Pancreas (tissue), 10 donors: Measurements from ENCODE around the gene CPSF6. TPM values are rescaled to one million over a fixed set of nuclear protein-coding genes. Genes with fewer than 3 reads are reported as not detected.
"Not testable (repeated sequence)": the region's sequence is repeated elsewhere in the genome, so short reads cannot be mapped to it uniquely, and the experiment has no call there.

Experiments used
- ATAC-seq, 4 donors: fragments of 200-7000 bp; cut with Tn5 transposase; one replicate each; pipeline versions ENCODE4 v1.8.0 to v1.9.1; 2020; ENCODE audit warnings: mild to moderate bottlenecking in 4 of 4, moderate library complexity in 4 of 4
- DNase-seq, 6 donors: peaks; one replicate each; pipeline ENCODE4 v3.0.0-alpha.2; 2020
- FAIRE-seq: peaks from 2 replicates; lab custom pipeline; 2012; peaks lifted over from hg19 to GRCh38; lab: Jason Lieb, UNC
- H3K27ac ChIP-seq, 4 donors: fragments of 200-600 bp; sonication (generic); 1 replicate in 3 of 4; 2 replicates in 1 of 4; pipeline versions ENCODE4 v1.5.0 to v1.8.0; 2020
- H3K27me3 ChIP-seq, 4 donors: fragments of 200-600 bp; one replicate each; pipeline ENCODE4 v1.8.0; 2021
- H3K36me3 ChIP-seq, 3 donors: fragments of 200-600 bp; sonication (generic) in 1 of 3; one replicate each; pipeline versions ENCODE4 v1.5.0 to v1.8.0; 2020 to 2021
- H3K4me1 ChIP-seq, 3 donors: fragments of 200-600 bp; one replicate each; pipeline ENCODE4 v1.8.0; 2021
- H3K4me3 ChIP-seq, 4 donors: fragments of 200-600 bp; sonication (generic) in 2 of 4; one replicate each; pipeline versions ENCODE4 v1.5.0 to v1.8.0; 2020 to 2021
- H3K9me3 ChIP-seq, 4 donors: fragments of 200-600 bp; one replicate each; pipeline ENCODE4 v1.8.0; 2021
- WGBS, 2 donors: extraction: QIAGEN DNeasy Blood & Tissue Kit; methylation state at CpG; one replicate each; pipeline ENCODE4 v1.1.7; 2013; 5-methylcytosine and 5-hydroxymethylcytosine counted together
- intact Hi-C, 3 donors: fragments of 100-400 bp; cut with DNase I; formaldehyde crosslinking; loops; one replicate each; pipeline versions ENCODE4 v1.11.1 to v1.14.2; 2022
- polyA plus RNA-seq, 2 donors: library from polyadenylated mRNA; stranded (reverse); fragments of 200-250 nt; gene quantifications; one replicate each; pipeline ENCODE4 v1.2.3, GENCODE V29; 2013
- total RNA-seq, 6 donors: library from RNA; stranded (reverse); fragmentation: NEBNext Ultra II Directional in 4 of 6; extraction: Animal tissue kit (Norgen Biotek cat#: 25700) in 4 of 6; gene quantifications; one replicate each; pipeline versions ENCODE4 v1.2.1 to v1.2.4, GENCODE V29; 2021 to 2023
- TF ChIP-seq, protein P1 (sequence below), 4 donors: fragments of 200-600 bp; sonication (generic) in 3 of 4; IDR thresholded peaks; one replicate each; pipeline versions ENCODE4 v1.5.0 to v1.8.0; 2021; ENCODE audit warnings: antibody characterized with exemption in 4 of 4
- donor health status: healthy with polysubstance abuse.
- donor health status: DM: no; HTN: no; CAD: no; lungs with moderate emphysema.
- donor health status: DM: no; HTN: no; CAD: no.
- donor health status: control.
- donor health status: control.
- donor health status: Bipolar disorder and iron deficiency.
- donor health status: DM: yes; HTN: yes; CAD: no.
- donor health status: DM: no; HTN: no; CAD: no.
- donor health status: DM: no; HTN: no; CAD: no.
- donor health status: DM: yes; HTN: yes; CAD: no.

The CPSF6 gene
- total and polyA plus RNA-seq, 8 donors = 14.1 to 34.2 (median 25.1) TPM

DNA sequence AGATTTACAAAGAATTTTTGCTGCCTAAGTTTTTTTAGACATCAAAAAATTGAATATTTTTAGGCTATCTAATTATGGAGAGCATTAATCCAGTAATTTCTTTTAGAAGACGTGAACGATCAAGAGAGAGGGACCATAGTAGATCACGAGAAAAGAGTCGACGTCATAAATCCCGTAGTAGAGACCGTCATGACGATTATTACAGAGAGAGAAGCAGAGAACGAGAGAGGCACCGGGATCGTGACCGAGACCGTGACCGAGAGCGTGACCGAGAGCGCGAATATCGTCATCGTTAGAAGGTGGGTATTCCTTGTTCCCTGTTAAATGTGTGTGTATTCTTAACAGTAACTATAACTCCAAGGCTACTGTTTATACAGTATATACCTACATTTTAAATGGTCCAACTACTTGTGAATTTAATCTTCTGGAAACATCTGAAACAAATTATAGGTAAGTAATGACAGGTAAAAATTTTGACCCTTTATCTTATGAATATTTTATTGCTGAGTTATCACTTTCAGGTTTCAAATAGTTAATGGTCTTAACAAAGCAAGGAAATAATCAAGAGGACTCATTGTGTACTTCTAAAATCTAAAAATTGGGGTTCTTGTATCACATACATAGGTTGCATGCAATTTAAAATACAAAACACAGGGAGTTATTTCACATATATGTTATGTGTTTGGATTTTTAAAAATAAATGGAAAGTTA, 23.1 kb downstream of the CPSF6 start:
- FAIRE-seq = no peak
- 97 to 99% methylated on average over 20 of the region's 20 CpGs for WGBS, 2 donors
- H3K36me3 ChIP-seq = peaks cover 0 to 60% (median 13%) of the 10 kb centered on the region in 3 donors

DNA sequence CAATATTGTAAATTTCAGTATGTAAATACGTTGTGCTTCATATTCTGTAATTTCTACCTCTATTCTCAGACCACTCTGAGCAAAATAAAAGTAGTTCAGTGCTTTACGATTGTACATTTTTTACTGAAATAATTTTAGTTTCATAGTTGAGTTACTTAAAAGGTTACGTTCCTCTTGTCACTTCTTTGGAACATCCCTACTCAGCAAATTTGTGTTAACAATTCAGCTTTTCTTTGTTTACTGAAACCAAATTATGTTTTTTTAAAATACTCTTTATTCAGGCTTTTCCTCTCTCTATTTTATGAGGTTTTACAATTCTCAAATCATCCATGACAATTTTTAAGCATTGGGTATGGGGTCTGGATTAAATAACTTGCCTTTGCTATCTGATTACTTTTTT, 25.8 kb downstream of the CPSF6 start:
- no peaks in the 10 kb centered on the region for H3K9me3 ChIP-seq
- intact Hi-C loops = no loop called here
- ATAC-seq (no peak), FAIRE-seq (no peak), DNase-seq (no peak)
- WGBS, 2 donors = 94 to 95% methylated on average over 3 of the region's 3 CpGs
- H3K4me3 ChIP-seq = no peak overlapping the region
- TF ChIP-seq, protein P1, sequence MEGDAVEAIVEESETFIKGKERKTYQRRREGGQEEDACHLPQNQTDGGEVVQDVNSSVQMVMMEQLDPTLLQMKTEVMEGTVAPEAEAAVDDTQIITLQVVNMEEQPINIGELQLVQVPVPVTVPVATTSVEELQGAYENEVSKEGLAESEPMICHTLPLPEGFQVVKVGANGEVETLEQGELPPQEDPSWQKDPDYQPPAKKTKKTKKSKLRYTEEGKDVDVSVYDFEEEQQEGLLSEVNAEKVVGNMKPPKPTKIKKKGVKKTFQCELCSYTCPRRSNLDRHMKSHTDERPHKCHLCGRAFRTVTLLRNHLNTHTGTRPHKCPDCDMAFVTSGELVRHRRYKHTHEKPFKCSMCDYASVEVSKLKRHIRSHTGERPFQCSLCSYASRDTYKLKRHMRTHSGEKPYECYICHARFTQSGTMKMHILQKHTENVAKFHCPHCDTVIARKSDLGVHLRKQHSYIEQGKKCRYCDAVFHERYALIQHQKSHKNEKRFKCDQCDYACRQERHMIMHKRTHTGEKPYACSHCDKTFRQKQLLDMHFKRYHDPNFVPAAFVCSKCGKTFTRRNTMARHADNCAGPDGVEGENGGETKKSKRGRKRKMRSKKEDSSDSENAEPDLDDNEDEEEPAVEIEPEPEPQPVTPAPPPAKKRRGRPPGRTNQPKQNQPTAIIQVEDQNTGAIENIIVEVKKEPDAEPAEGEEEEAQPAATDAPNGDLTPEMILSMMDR (IDR thresholded peaks at IDR 0.05) = no peak
- H3K27ac ChIP-seq = no peak overlapping the region
- H3K27me3 ChIP-seq = no peaks in the 10 kb centered on the region
- no peaks in the 10 kb centered on the region for H3K4me1 ChIP-seq
- H3K36me3 ChIP-seq = peaks cover 0 to 34% (median 0%) of the 10 kb centered on the region in 3 donors

More for the DNA sequence above, 23.1 kb downstream of the CPSF6 start:
- no peak for DNase-seq
- ATAC-seq = no peak
- no peak overlapping the region for H3K27ac ChIP-seq
- no peak overlapping the region for H3K4me3 ChIP-seq
- TF ChIP-seq, protein P1 (IDR thresholded peaks at IDR 0.05) = no peak
- intact Hi-C loops = no loop called here
- no peaks in the 10 kb centered on the region for H3K27me3 ChIP-seq
- no peaks in the 10 kb centered on the region for H3K9me3 ChIP-seq
- no peaks in the 10 kb centered on the region for H3K4me1 ChIP-seq

DNA sequence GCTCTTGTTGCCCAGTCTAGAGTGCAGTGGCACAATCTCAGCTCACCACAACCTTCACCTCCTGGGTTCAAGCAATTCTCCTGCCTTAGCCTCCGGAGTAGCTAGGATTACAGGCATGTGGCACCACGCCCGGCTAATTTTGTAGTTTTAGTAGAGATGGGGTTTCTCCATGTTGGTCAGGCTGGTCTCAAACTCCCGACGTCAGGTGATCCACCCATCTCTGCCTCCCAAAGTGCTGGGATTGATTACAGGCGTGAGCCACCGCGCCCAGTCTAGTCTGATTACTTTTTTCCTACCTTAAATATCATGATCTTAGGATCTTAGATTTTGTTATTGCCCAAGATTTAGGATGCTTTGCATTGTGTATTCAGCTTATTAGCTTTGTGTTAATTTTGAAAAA, 26.3 kb downstream of the CPSF6 start:
- peaks cover 0 to 30% (median 0%) of the 10 kb centered on the region in 3 donors for H3K36me3 ChIP-seq
- intact Hi-C loops, H3K27me3 ChIP-seq, H3K4me1 ChIP-seq, H3K27ac ChIP-seq, FAIRE-seq, ATAC-seq, H3K4me3 ChIP-seq, H3K9me3 ChIP-seq, DNase-seq: not testable (repeated sequence)
- WGBS, 2 donors = 89 to 92% methylated on average over 8 of the region's 8 CpGs

DNA sequence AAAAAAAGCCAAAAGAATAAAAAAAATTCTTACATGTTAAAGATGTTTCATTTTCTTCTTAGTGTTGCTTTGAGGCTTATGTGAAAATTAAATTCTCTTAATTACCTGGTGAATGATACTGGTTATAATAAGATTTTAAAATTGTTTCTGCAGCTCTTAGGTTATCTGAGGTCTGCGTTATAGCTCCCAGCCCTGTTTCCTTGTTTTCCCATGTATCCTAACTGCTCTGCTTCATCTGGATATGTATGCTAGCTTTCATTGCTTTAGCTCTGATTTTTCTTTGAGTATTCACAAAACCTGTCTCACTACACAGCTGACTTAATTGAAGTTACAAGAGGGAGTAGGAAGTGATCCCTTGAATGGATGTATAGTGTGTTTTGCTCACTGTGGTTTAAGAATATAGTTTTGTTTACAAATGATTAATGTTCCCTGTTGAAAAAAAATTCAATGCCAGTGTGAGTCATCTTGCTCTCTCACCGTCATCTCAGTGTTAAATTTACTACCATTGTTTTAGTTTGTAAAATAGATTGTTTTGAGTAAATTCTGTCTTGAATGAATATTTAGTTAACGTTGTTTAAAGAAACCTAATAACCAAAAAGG, 26.8 kb downstream of the CPSF6 start:
- TF ChIP-seq, protein P1 (IDR thresholded peaks at IDR 0.05) = no peak
- Histone ChIP-seq H3K4me1 (no peaks in the 10 kb centered on the region), H3K36me3 (peaks cover 0 to 26% (median 0%) of the 10 kb centered on the region in 3 donors), H3K27ac (no peak overlapping the region), H3K4me3 (no peak overlapping the region), H3K27me3 (no peaks in the 10 kb centered on the region), H3K9me3 (no peaks in the 10 kb centered on the region)
- intact Hi-C loops = no loop called here
- WGBS, 2 donors = 75 to 80% methylated on average over 3 of the region's 3 CpGs
- no peak for ATAC-seq
- no peak for FAIRE-seq
- no peak for DNase-seq

DNA sequence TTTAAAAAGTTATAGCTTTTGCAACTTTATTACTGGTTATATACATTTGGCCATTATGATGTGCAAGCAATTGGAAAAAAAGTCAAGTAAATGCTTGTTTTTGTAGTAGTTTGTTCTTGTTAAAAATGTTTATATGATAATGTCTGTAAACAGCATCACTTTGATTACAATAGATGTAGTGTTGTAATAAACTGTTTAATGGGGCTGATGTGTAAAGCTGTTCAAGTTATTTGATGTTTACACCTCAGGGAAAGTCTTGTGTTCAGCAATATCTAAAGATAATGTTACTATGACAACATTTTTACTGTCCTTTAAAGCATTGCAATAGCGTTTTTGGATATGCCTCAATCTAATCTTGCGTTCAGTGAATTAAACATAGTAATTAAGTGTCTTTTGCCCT, 30.4 kb downstream of the CPSF6 start:
- no peak for ATAC-seq
- intact Hi-C loops = no loop called here
- H3K4me1 ChIP-seq = peaks cover 2 to 11% (median 9%) of the 10 kb centered on the region in 3 donors
- no peak for FAIRE-seq
- no peak for DNase-seq
- peaks cover 0 to 3% (median 0%) of the 10 kb centered on the region in 3 donors for H3K36me3 ChIP-seq
- 76 to 78% methylated on average over 2 of the region's 2 CpGs for WGBS, 2 donors
- H3K9me3 ChIP-seq = no peaks in the 10 kb centered on the region
- no peaks in the 10 kb centered on the region for H3K27me3 ChIP-seq
- H3K4me3 ChIP-seq = no peak overlapping the region
- H3K27ac ChIP-seq = no peak overlapping the region
- TF ChIP-seq, protein P1 (IDR thresholded peaks at IDR 0.05) = no peak
